ENCODE results near the gene GLB1L3.
"Not testable (repeated sequence)": the region's sequence is repeated elsewhere in the genome, so short reads cannot be mapped to it uniquely, and the experiment has no call there.

The GLB1L3 gene

GRCh38 chr11:134276396-134277182, 410 bp downstream of the GLB1L3 start:
- no peak for DNase-seq (ENCODE audit: low spot score)

GRCh38 chr11:134277183-134278001, 1.2 kb downstream of the GLB1L3 start:
- DNase-seq (ENCODE audit: low spot score), result no peak

- DNase-seq (ENCODE audit: low spot score), result no peak
These were observed 2.2 kb downstream of the GLB1L3 start for GRCh38 chr11:134278356-134278755.

- DNase-seq (ENCODE audit: low spot score), result not testable (repeated sequence)
These were observed 5.5 kb downstream of the GLB1L3 start for GRCh38 chr11:134281635-134282034.

- no peak for DNase-seq (ENCODE audit: low spot score)
These were observed 6.2 kb downstream of the GLB1L3 start for GRCh38 chr11:134282121-134283045.

GRCh38 chr11:134283461-134284230, 7.5 kb downstream of the GLB1L3 start:
- DNase-seq (ENCODE audit: low spot score), result no peak

- DNase-seq (ENCODE audit: low spot score), result not testable (repeated sequence)
These were observed 8.2 kb downstream of the GLB1L3 start for GRCh38 chr11:134284349-134284748.

GRCh38 chr11:134287561-134287960, 11.4 kb downstream of the GLB1L3 start:
- no peak for DNase-seq (ENCODE audit: low spot score)

- DNase-seq (ENCODE audit: low spot score), result no peak
These were observed 12.3 kb downstream of the GLB1L3 start for GRCh38 chr11:134288486-134288885.

- no peak for DNase-seq (ENCODE audit: low spot score)
These were observed 13.0 kb downstream of the GLB1L3 start for GRCh38 chr11:134289167-134289566.

- no peak for DNase-seq (ENCODE audit: low spot score)
These were observed 13.6 kb downstream of the GLB1L3 start for GRCh38 chr11:134289789-134290188.

- DNase-seq (ENCODE audit: low spot score), result no peak
These were observed 14.5 kb downstream of the GLB1L3 start for GRCh38 chr11:134290646-134291045.

- no peak for DNase-seq (ENCODE audit: low spot score)
These were observed 15.0 kb downstream of the GLB1L3 start for GRCh38 chr11:134291196-134291595.

- no peak for DNase-seq (ENCODE audit: low spot score)
These were observed 16.5 kb downstream of the GLB1L3 start for GRCh38 chr11:134292661-134293060.

GRCh38 chr11:134293119-134294113, 17.2 kb downstream of the GLB1L3 start:
- DNase-seq (ENCODE audit: low spot score), result no peak

- no peak for DNase-seq (ENCODE audit: low spot score)
These were observed 18.5 kb downstream of the GLB1L3 start for GRCh38 chr11:134294664-134295063.

- no peak for DNase-seq (ENCODE audit: low spot score)
These were observed 36.0 kb downstream of the GLB1L3 start for GRCh38 chr11:134312223-134312622.

GRCh38 chr11:134312807-134313206, 36.6 kb downstream of the GLB1L3 start:
- DNase-seq (ENCODE audit: low spot score), result no peak

- DNase-seq (ENCODE audit: low spot score), result no peak
These were observed 37.2 kb downstream of the GLB1L3 start for GRCh38 chr11:134313379-134313778.

Data from COLO829 (cell line).